Muscle layer of colon (tissue), 2 donors: Measurements from ENCODE around the gene GPATCH3.
"Not testable (repeated sequence)": the region's sequence is repeated elsewhere in the genome, so short reads cannot be mapped to it uniquely, and the experiment has no call there.

Source experiments
- H3K27ac ChIP-seq: one replicate; pipeline ENCODE4 v1.7.0; 2013; ENCODE audit warnings: low read depth, mild to moderate bottlenecking, low read length, moderate library complexity
- H3K27me3 ChIP-seq, 2 donors: one replicate each; pipeline ENCODE4 v1.7.0; 2013; ENCODE audit warnings: low read length in 2 of 2, mild to moderate bottlenecking in 2 of 2; ENCODE audit not compliant: insufficient read depth in 2 of 2, control insufficient read depth in 1 of 2
- H3K36me3 ChIP-seq: one replicate; pipeline ENCODE4 v1.7.0; 2013; ENCODE audit warnings: mild to moderate bottlenecking, low read length; ENCODE audit not compliant: insufficient read depth
- H3K4me1 ChIP-seq: one replicate; pipeline ENCODE4 v1.7.0; 2013; ENCODE audit warnings: mild to moderate bottlenecking, low read length; ENCODE audit not compliant: insufficient read depth
- H3K4me3 ChIP-seq, 2 donors: one replicate each; pipeline ENCODE4 v1.7.0; 2013; ENCODE audit warnings: low read length in 2 of 2, low read depth in 1 of 2, mild to moderate bottlenecking in 1 of 2, moderate library complexity in 1 of 2
- H3K9ac ChIP-seq: one replicate; pipeline ENCODE4 v1.7.0; 2013; ENCODE audit warnings: low read length
- H3K9me3 ChIP-seq: one replicate; pipeline ENCODE4 v1.7.0; 2013; ENCODE audit warnings: mild to moderate bottlenecking, low read length
- donor health status: abdominal sarcoma.
- donor health status: Adenocarcinoma of cecum.

The GPATCH3 gene, protein sequence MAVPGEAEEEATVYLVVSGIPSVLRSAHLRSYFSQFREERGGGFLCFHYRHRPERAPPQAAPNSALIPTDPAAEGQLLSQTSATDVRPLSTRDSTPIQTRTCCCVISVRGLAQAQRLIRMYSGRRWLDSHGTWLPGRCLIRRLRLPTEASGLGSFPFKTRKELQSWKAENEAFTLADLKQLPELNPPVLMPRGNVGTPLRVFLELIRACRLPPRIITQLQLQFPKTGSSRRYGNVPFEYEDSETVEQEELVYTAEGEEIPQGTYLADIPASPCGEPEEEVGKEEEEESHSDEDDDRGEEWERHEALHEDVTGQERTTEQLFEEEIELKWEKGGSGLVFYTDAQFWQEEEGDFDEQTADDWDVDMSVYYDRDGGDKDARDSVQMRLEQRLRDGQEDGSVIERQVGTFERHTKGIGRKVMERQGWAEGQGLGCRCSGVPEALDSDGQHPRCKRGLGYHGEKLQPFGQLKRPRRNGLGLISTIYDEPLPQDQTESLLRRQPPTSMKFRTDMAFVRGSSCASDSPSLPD

DNA sequence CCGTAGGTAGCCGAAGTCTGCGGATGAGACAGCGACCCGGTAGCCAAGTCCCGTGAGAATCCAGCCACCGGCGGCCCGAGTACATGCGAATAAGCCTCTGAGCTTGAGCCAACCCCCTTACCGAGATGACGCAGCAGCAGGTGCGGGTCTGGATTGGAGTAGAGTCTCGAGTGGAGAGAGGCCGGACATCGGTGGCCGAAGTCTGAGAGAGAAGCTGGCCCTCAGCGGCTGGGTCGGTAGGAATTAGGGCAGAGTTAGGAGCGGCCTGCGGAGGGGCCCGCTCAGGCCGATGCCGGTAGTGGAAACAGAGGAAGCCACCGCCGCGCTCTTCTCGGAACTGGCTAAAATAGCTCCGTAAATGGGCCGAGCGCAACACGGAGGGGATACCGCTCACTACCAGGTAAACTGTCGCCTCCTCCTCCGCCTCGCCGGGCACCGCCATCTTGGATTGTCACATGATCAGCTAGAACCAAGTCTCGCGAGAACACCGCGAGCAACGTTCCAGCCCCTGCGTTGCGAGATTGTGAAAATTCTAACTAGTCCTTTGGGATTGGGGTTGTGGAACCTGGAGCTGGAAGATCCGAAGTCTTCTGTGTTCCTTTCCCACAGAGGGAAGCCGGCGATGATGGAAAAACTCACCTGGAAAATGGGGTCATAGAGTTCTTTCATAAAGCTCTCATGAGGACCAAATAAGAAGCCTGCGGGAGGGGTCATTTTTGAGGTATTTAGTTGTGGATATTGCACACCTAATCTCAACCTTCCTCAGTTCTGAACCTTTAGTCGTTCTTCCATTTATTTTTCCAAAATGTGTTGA, at the start of gene GPATCH3:
TSS of gene GPATCH3 (minus strand) at position 467 of the 814 bp plus-strand sequence. CDS start at position 442, 25 bp downstream.
- no peaks in the 10 kb centered on the region for H3K27me3 ChIP-seq
- H3K4me3 ChIP-seq = peak within 1 kb of the TSS; percentile 98 to 99
- no peaks in the 10 kb centered on the region for H3K9me3 ChIP-seq
- H3K9ac ChIP-seq = peak within 1 kb of the TSS; percentile 87
- peaks cover 14% of the 10 kb centered on the region for H3K36me3 ChIP-seq
- H3K4me1 ChIP-seq = peaks cover 19% of the 10 kb centered on the region
- peak within 1 kb of the TSS; percentile 89 for H3K27ac ChIP-seq

DNA sequence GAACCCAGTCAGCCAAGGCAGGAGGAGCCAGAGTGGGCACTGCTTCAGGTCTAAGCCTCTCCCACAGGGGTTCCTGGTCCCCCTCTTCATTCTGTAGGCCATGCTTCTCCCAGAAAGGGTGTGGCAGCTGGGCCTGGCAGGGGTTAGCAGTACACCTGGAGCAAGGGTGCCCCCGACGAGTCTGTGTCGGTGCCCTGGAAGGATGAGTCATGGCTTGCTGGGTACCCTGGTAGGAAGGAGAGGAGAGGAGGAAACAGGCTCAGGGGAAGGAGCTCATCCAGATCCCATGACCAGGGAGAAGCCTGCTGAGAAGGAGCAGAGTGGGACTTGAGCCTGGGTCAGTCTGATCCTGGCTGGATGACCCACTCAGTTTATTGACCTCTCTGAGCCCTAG, 49.7 kb upstream of the GPATCH3 start:
- Histone ChIP-seq H3K36me3 (peaks cover 24% of the 10 kb centered on the region), H3K27ac (no peak overlapping the region), H3K27me3 (no peaks in the 10 kb centered on the region)

DNA sequence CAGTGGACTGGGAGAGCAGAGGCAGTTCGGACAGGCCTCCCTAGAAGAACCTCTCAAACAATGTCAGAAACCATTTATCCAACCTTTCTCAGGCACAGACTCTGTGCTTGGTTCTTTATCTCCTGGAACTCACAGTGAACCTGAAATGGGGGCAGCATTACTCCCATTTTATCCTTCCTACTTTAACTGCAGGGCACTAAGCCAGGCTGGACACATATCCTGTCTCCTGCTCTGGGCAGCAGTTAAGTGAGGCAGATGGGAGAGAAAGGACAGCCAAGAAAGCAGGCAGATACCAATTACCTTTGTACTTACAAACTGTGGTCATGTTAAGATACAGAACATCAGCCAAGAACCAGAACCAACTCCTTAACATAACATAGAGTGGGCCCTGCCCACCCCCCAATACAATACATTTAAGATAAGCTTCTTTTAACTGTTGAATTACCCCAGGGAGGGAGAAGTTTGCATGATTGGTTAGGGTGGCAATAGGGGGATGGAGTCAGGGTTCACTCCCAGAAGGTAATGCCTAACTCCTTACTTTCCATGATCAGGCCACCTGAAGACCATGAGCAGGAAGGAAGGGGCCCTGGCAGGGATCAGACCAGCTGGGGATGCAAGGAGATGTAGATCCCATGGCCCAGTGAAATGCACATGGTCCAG, 49.1 kb upstream of the GPATCH3 start:
- no peak overlapping the region for H3K4me3 ChIP-seq

More for the DNA sequence above, 49.7 kb upstream of the GPATCH3 start:
- Histone ChIP-seq H3K9me3 (no peaks in the 10 kb centered on the region), H3K4me1 (no peaks in the 10 kb centered on the region), H3K9ac (no peak overlapping the region), H3K4me3 (no peak overlapping the region)

DNA sequence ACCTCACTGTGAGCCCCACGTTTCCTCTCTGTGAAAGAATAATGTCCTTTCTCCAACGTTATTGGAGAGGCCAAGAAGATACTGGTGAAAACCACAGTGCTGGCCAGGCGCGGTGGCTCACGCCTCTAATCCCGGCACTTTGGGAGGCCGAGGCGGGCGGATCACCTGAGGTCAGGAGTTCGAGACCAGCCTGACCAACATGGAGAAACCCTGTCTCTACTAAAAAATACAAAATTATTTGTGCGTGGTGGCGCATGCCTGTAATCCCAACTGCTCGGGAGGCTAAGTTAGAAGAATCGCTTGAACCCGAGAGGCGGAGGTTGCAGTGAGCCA, 48.4 kb upstream of the GPATCH3 start:
- not testable (repeated sequence) for H3K9ac ChIP-seq, H3K27me3 ChIP-seq, H3K9me3 ChIP-seq, H3K4me1 ChIP-seq, H3K4me3 ChIP-seq, H3K27ac ChIP-seq
- peaks cover 25% of the 10 kb centered on the region for H3K36me3 ChIP-seq

More for the DNA sequence above, 49.1 kb upstream of the GPATCH3 start:
- no peaks in the 10 kb centered on the region for H3K27me3 ChIP-seq
- H3K9ac ChIP-seq = no peak overlapping the region
- H3K9me3 ChIP-seq = no peaks in the 10 kb centered on the region
- H3K27ac ChIP-seq = no peak overlapping the region
- peaks cover 24% of the 10 kb centered on the region for H3K36me3 ChIP-seq
- H3K4me1 ChIP-seq = no peaks in the 10 kb centered on the region

DNA sequence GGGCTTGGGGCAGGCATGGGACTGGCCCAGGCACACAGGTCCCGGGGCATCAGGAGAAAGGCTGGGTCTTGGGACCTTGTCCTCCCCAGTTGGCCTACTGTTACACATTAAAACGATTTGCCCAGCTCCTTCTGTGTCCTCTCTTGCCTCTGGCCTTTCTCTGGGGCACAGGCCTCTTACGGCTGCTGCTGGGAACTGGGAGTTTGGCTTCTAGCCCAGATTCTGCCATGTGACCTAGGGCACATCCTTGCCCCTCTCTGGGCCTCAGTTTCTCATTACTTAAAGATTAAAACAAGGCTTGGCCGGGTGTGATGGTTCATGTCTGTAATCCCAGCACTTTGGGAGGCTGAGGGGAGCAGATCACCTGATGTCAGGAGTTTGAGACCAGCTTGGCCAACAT, 46.0 kb upstream of the GPATCH3 start:
- H3K36me3 ChIP-seq = peaks cover 48% of the 10 kb centered on the region
- no peak overlapping the region for H3K9ac ChIP-seq
- no peaks in the 10 kb centered on the region for H3K27me3 ChIP-seq
- H3K4me1 ChIP-seq = no peaks in the 10 kb centered on the region
- H3K4me3 ChIP-seq = no peak overlapping the region
- H3K27ac ChIP-seq = no peak overlapping the region
- H3K9me3 ChIP-seq = no peaks in the 10 kb centered on the region

DNA sequence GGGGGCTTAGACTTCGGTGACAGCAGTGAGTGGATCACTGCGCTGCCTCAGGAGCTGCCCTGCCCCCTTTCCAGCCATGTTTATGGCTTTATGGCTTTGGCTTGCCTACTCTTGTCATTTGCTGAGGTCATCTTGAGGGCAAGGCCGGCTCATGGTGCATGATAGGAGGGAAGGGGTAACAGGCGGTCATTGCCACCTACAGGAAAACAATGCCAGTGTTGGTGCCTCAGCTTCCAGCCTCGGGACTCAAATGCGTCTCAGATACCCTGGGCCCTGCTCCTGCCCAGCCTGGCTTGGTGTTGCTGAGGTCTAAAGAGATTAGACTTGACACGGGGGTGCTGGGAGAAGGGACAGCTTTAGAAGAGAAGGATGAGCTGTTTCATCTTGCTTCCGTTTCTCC, 45.5 kb upstream of the GPATCH3 start:
- Histone ChIP-seq H3K4me3 (no peak overlapping the region), H3K27ac (no peak overlapping the region), H3K9me3 (no peaks in the 10 kb centered on the region), H3K9ac (no peak overlapping the region), H3K27me3 (no peaks in the 10 kb centered on the region), H3K4me1 (no peaks in the 10 kb centered on the region), H3K36me3 (peaks cover 50% of the 10 kb centered on the region)

DNA sequence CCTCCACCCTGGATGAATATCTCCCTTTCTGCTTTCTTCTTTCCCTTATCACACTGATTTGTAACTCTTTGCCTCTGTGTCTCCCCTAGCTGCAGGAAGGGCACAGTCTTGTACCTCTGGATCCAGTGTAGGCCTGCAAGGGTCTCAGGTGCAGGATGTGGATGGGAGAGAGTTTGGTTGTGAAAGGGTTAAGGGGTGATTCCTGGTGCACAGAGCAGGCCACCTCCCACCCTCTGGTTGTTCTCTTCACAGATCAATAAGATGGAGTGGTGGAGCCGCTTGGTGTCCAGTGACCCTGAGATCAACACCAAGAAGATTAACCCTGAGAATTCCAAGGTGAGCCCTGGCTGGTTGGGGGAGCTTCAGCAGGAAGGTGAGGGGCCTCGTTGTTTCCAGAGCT, 44.9 kb upstream of the GPATCH3 start:
- Histone ChIP-seq H3K36me3 (peaks cover 50% of the 10 kb centered on the region), H3K9me3 (no peaks in the 10 kb centered on the region), H3K27me3 (no peaks in the 10 kb centered on the region), H3K4me3 (no peak overlapping the region), H3K9ac (no peak overlapping the region), H3K27ac (no peak overlapping the region), H3K4me1 (no peaks in the 10 kb centered on the region)

DNA sequence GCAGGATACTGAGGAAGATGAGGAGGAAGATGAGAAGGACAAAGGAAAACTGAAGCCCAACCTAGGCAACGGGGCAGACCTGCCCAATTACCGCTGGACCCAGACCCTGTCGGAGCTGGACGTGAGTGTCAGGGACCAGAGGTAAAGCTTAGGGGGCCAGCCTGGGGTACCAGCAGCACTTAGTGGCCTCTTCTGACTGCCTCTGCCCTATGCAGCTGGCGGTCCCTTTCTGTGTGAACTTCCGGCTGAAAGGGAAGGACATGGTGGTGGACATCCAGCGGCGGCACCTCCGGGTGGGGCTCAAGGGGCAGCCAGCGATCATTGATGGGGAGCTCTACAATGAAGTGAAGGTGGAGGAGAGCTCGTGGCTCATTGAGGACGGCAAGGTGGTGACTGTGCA, 42.4 kb upstream of the GPATCH3 start:
- H3K4me3 ChIP-seq = no peak overlapping the region
- H3K9me3 ChIP-seq = no peaks in the 10 kb centered on the region
- H3K9ac ChIP-seq = no peak overlapping the region
- peaks cover 50% of the 10 kb centered on the region for H3K36me3 ChIP-seq
- H3K27ac ChIP-seq = no peak overlapping the region
- no peaks in the 10 kb centered on the region for H3K4me1 ChIP-seq
- no peaks in the 10 kb centered on the region for H3K27me3 ChIP-seq

DNA sequence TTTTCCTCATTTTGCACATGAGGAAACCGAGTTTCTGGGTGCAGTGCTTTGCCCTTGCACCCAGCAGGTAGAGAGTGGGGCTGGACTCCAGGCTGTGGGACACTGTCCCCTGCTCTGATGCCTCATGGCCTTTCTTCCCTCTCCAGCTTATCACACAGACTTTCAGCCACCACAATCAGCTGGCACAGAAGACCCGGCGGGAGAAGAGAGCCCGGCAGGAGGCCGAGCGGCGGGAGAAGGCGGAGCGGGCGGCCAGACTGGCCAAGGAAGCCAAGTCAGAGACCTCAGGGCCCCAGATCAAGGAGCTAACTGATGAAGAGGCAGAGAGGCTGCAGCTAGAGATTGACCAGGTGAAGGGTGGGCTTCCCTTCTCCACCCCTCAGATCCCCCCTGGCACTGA, 41.0 kb upstream of the GPATCH3 start:
- Histone ChIP-seq H3K27me3 (no peaks in the 10 kb centered on the region), H3K9ac (no peak overlapping the region), H3K9me3 (no peaks in the 10 kb centered on the region), H3K4me3 (no peak overlapping the region), H3K27ac (no peak overlapping the region), H3K4me1 (no peaks in the 10 kb centered on the region), H3K36me3 (peaks cover 49% of the 10 kb centered on the region)

DNA sequence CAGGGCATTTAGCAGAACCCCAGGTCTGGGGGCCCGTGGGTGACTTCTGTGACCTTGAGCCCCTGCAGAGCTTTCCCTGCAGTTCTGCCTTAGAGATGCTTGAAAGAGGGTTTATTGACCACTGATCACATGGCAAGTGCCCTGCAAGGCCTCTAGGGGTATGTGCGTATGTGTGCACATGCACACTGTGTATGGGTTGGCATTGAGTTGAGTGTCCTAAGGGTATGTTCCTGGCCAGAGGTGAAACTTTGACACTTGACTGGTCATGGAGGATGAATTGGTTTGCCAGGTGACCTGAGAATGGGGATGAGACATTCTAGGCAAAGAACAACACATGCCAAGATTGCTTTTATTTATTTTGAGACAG, 38.4 kb upstream of the GPATCH3 start:
- no peaks in the 10 kb centered on the region for H3K27me3 ChIP-seq
- H3K9ac ChIP-seq = no peak overlapping the region
- no peak overlapping the region for H3K27ac ChIP-seq
- H3K9me3 ChIP-seq = no peaks in the 10 kb centered on the region
- H3K4me3 ChIP-seq = no peak overlapping the region
- no peaks in the 10 kb centered on the region for H3K4me1 ChIP-seq
- peaks cover 33% of the 10 kb centered on the region for H3K36me3 ChIP-seq

DNA sequence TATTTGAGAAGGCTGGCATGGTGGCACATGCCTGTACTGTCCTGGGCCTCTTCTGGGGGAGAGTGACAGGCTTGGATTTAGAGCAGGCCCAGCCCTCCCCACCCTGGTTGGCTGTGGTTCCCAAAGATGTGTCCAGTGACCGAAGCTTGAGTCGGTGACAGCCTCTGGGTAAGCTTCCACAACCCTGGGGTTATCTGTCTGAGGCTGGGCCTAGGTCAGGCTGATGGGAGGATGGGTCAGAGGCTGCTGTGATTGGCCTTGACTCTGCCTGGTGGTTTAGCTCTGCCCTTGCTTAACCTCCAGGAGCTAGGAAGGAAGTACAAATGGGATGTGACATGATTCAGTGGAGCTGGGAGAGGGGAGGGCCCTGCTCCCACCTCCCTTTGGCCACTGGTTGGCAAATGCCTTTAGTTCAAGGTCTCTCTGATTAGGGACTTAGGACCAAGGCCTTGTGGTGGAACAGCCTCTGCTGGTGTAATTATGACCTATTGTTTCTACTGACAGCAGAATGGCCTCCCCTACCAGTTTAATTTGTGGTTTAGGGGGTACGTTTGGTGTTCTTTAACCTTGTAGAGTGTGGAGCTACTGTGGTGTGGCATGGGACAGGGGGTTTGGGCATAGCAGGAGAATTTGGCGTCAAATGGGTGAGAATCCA, 37.9 kb upstream of the GPATCH3 start:
- Histone ChIP-seq H3K9ac (no peak overlapping the region), H3K9me3 (no peaks in the 10 kb centered on the region), H3K4me1 (no peaks in the 10 kb centered on the region), H3K36me3 (peaks cover 28% of the 10 kb centered on the region), H3K27me3 (no peaks in the 10 kb centered on the region), H3K27ac (no peak overlapping the region), H3K4me3 (no peak overlapping the region)
